Liver (tissue), 3 donors: ENCODE results near the gene DNAH7.

Source experiments
- FOXA1 ChIP-seq: IDR thresholded peaks from 2 replicates; pipeline ENCODE4 v1.6.1; 2016; ENCODE audit warnings: antibody characterized with exemption
- GABPA ChIP-seq, 2 donors: IDR thresholded peaks in 1 of 2; conservative IDR thresholded peaks in 1 of 2; 2 replicates each; pipeline ENCODE4 v1.6.1; 2016; ENCODE audit warnings: antibody characterized with exemption in 2 of 2, mild to moderate bottlenecking in 1 of 2, moderate library complexity in 1 of 2
- HNF4G ChIP-seq: IDR thresholded peaks from 2 replicates; pipeline ENCODE4 v1.6.1; 2016; ENCODE audit warnings: antibody characterized with exemption
- JUND ChIP-seq, 2 donors: IDR thresholded peaks; 2 replicates each; pipeline ENCODE4 v1.6.1; 2016; ENCODE audit warnings: antibody characterized with exemption in 2 of 2
- NR2F2 ChIP-seq: IDR thresholded peaks from 2 replicates; pipeline ENCODE4 v1.6.1; 2016; ENCODE audit warnings: antibody characterized with exemption
- RAD21 ChIP-seq, 2 donors: IDR thresholded peaks; 2 replicates each; pipeline ENCODE4 v1.6.1; 2016; ENCODE audit warnings: antibody characterized with exemption in 2 of 2, mild to moderate bottlenecking in 2 of 2
- RXRA ChIP-seq, 2 donors: IDR thresholded peaks; 2 replicates each; pipeline ENCODE4 v1.6.1; 2017 to 2018; ENCODE audit warnings: antibody characterized with exemption in 2 of 2, mild to moderate bottlenecking in 1 of 2
- TAF1 ChIP-seq: conservative IDR thresholded peaks from 2 replicates; pipeline ENCODE4 v1.6.1; 2016; ENCODE audit warnings: antibody characterized with exemption, mild to moderate bottlenecking
- YY1 ChIP-seq: IDR thresholded peaks from 2 replicates; pipeline ENCODE4 v1.6.1; 2016; ENCODE audit warnings: antibody characterized with exemption, mild to moderate bottlenecking
- TF ChIP-seq, protein P1 (sequence below): fragments of 150-350 bp; IDR thresholded peaks from 2 replicates; pipeline ENCODE4 v1.5.1; 2017; ENCODE audit warnings: improper control_type of control experiment, low read depth, low read length; ENCODE audit not compliant: missing input control
- TF ChIP-seq, protein P2 (sequence below): IDR thresholded peaks from 2 replicates; pipeline ENCODE4 v1.6.1; 2016; ENCODE audit warnings: antibody characterized with exemption
- TF ChIP-seq, protein P3 (sequence below): IDR thresholded peaks from 2 replicates; pipeline ENCODE4 v1.6.1; 2016; ENCODE audit warnings: antibody characterized with exemption, mild to moderate bottlenecking
- TF ChIP-seq, protein P4 (sequence below): IDR thresholded peaks from 2 replicates; pipeline ENCODE4 v1.6.1; 2016; ENCODE audit warnings: antibody characterized with exemption
- TF ChIP-seq, protein P5 (sequence below): IDR thresholded peaks from 2 replicates; pipeline ENCODE4 v1.6.1; 2016; ENCODE audit warnings: antibody characterized with exemption
- donor health status: healthy.
- donor health status: healthy.

DNA sequence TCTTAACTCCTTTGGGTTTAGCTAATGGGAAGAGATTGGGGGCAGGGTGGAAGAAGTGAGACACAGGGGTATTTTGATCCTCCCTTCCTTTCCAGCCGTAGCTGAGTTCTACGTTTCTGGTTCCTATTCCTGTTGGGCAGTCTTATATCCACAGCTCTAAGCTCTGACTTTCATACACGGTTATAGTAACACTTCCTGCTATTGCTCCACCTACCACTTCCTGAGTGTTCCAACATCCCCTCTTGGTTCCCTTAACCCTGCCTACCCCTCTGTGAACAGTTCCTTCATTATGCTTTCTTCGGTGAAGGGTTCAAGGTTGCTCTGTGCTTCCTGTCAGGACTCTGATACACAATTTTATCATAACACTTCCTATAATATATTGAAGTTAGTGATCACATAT is 205.1 kb downstream of the DNAH7 start:
- TF ChIP-seq, protein P1, sequence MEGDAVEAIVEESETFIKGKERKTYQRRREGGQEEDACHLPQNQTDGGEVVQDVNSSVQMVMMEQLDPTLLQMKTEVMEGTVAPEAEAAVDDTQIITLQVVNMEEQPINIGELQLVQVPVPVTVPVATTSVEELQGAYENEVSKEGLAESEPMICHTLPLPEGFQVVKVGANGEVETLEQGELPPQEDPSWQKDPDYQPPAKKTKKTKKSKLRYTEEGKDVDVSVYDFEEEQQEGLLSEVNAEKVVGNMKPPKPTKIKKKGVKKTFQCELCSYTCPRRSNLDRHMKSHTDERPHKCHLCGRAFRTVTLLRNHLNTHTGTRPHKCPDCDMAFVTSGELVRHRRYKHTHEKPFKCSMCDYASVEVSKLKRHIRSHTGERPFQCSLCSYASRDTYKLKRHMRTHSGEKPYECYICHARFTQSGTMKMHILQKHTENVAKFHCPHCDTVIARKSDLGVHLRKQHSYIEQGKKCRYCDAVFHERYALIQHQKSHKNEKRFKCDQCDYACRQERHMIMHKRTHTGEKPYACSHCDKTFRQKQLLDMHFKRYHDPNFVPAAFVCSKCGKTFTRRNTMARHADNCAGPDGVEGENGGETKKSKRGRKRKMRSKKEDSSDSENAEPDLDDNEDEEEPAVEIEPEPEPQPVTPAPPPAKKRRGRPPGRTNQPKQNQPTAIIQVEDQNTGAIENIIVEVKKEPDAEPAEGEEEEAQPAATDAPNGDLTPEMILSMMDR, result no peak
- TF ChIP-seq JUND (IDR thresholded peaks at IDR 0.05), result no peak
- TF ChIP-seq, protein P2, sequence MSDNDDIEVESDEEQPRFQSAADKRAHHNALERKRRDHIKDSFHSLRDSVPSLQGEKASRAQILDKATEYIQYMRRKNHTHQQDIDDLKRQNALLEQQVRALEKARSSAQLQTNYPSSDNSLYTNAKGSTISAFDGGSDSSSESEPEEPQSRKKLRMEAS, result no peak
- no peak for TF ChIP-seq HNF4G
- TF ChIP-seq TAF1, result no peak
- no peak for TF ChIP-seq RAD21 (IDR thresholded peaks at IDR 0.05)
- TF ChIP-seq NR2F2, result no peak
- TF ChIP-seq, protein P3, sequence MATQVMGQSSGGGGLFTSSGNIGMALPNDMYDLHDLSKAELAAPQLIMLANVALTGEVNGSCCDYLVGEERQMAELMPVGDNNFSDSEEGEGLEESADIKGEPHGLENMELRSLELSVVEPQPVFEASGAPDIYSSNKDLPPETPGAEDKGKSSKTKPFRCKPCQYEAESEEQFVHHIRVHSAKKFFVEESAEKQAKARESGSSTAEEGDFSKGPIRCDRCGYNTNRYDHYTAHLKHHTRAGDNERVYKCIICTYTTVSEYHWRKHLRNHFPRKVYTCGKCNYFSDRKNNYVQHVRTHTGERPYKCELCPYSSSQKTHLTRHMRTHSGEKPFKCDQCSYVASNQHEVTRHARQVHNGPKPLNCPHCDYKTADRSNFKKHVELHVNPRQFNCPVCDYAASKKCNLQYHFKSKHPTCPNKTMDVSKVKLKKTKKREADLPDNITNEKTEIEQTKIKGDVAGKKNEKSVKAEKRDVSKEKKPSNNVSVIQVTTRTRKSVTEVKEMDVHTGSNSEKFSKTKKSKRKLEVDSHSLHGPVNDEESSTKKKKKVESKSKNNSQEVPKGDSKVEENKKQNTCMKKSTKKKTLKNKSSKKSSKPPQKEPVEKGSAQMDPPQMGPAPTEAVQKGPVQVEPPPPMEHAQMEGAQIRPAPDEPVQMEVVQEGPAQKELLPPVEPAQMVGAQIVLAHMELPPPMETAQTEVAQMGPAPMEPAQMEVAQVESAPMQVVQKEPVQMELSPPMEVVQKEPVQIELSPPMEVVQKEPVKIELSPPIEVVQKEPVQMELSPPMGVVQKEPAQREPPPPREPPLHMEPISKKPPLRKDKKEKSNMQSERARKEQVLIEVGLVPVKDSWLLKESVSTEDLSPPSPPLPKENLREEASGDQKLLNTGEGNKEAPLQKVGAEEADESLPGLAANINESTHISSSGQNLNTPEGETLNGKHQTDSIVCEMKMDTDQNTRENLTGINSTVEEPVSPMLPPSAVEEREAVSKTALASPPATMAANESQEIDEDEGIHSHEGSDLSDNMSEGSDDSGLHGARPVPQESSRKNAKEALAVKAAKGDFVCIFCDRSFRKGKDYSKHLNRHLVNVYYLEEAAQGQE, result no peak
- TF ChIP-seq GABPA (IDR thresholded peaks at IDR 0.05 in 1 of 2, conservative IDR thresholded peaks at IDR 0.05 in 1 of 2), result no peak
- TF ChIP-seq RXRA (IDR thresholded peaks at IDR 0.05), result no peak
- no peak for TF ChIP-seq FOXA1
- TF ChIP-seq, protein P4, sequence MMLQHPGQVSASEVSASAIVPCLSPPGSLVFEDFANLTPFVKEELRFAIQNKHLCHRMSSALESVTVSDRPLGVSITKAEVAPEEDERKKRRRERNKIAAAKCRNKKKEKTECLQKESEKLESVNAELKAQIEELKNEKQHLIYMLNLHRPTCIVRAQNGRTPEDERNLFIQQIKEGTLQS, result no peak
- TF ChIP-seq, protein P5, sequence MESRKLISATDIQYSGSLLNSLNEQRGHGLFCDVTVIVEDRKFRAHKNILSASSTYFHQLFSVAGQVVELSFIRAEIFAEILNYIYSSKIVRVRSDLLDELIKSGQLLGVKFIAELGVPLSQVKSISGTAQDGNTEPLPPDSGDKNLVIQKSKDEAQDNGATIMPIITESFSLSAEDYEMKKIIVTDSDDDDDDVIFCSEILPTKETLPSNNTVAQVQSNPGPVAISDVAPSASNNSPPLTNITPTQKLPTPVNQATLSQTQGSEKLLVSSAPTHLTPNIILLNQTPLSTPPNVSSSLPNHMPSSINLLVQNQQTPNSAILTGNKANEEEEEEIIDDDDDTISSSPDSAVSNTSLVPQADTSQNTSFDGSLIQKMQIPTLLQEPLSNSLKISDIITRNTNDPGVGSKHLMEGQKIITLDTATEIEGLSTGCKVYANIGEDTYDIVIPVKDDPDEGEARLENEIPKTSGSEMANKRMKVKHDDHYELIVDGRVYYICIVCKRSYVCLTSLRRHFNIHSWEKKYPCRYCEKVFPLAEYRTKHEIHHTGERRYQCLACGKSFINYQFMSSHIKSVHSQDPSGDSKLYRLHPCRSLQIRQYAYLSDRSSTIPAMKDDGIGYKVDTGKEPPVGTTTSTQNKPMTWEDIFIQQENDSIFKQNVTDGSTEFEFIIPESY, result no peak
- TF ChIP-seq YY1, result no peak
